Left renal cortex interstitium (tissue), 4 donors: Measurements from ENCODE around the gene POLD1. TPM values are rescaled to one million over a fixed set of nuclear protein-coding genes. Genes with fewer than 3 reads are reported as not detected.
"Not testable (repeated sequence)": the region's sequence is repeated elsewhere in the genome, so short reads cannot be mapped to it uniquely, and the experiment has no call there.

Source experiments
- DNase-seq, 4 donors: peaks; one replicate each; pipeline ENCODE4 v3.0.0-alpha.2; 2013; ENCODE audit warnings: low read depth in 4 of 4, low spot score in 2 of 4, missing footprints in 1 of 4
- polyA plus RNA-seq, 4 donors: library from polyadenylated mRNA; unstranded; fragments of 120-200 nt; gene quantifications; one replicate each; pipeline ENCODE4 v1.2.1, GENCODE V29; 2013; ENCODE audit not compliant: insufficient read length in 4 of 4

The POLD1 gene
- 10 to 100 TPM; 16.5 to 40.5 (median 33.7) TPM for polyA plus RNA-seq

DNA sequence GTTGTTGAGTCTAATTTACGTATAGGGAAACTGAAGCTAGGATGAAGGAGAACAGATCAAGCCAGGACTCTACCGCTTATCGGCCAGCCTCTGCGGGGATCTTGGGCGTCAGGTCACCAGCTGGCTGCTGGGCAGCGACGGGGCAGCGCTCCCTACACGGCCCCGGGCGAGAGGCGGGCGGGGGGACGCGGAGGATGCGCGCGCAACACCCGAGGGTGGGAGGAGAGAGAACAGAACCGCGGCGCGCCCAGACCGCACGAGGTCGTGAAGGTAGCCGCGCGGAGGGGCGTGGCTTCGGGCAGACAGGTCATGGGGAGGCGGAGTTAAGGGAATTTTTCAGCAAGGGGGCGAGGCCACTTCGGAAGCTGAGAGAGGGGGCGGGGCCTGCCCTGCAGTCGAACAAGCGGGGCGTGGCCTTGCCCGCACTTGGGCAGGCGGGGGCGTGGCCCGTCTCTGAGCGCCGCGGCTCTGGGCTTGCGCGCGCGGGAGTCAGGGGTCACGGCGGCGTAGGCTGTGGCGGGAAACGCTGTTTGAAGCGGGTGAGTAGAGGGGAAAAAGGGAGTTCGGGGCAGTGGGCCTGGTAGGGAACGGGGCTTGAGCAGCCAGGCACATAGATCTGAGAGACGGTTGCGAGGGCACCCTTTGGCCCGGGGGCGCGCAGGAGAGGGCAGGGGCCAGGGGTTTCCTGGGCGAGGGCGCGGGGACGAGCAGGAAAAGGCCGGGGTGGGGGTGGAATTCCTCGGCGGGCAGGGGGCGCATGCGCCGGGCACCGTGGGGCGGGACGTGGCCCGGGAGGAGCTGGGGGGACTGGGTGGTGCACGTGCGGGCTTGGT lies at the start of gene POLD1:
POLD1 (plus strand) TSS at position 496 of the 833 bp plus-strand sequence. CDS start 14,505 bp downstream, outside the sequence.
- DNase-seq, result peak; percentile 72 to 93 (median 86)

GRCh38 chr19:50334741-50335421 lies 49.3 kb upstream of the POLD1 start:
- DNase-seq, result no peak

DNA sequence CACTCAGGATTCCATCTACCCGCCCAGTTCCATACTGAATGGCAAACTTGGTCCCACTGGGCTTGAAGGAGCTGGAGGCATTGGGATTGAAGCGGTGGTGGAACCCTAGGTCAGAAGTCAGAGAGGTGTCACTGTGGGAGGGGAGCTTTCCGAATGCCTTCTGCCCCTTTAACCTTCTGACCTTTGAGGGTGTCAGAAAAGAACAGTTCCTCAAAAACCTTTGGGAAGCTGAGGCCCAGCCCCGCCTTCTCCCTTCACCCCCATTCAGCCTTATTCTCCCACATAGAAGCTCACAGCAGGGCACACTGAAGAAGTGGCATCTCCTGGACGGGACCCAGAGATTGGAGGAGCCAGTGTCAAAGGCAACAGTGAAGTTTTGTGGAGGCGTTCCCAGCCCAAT lies 47.1 kb upstream of the POLD1 start:
- not testable (repeated sequence) for DNase-seq

DNA sequence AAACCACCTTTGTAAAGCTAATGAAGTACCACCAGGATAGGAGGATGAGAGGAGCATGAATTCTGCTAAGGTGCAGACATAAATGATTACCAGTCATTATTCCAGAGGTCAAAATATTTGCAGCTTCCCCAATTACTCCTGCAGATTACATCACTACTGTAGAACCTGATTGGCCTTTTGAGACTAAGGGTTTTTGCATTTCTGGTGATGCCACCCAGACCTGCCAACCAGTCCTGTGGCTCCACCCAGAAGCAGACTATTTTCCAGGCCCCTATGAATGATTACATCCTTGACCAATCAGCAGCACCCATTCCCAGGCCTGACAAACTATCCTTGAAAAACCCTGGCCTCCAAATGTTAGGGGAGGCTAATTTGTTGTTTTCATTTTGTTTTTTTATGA lies 43.8 kb upstream of the POLD1 start:
- DNase-seq, result no peak

DNA sequence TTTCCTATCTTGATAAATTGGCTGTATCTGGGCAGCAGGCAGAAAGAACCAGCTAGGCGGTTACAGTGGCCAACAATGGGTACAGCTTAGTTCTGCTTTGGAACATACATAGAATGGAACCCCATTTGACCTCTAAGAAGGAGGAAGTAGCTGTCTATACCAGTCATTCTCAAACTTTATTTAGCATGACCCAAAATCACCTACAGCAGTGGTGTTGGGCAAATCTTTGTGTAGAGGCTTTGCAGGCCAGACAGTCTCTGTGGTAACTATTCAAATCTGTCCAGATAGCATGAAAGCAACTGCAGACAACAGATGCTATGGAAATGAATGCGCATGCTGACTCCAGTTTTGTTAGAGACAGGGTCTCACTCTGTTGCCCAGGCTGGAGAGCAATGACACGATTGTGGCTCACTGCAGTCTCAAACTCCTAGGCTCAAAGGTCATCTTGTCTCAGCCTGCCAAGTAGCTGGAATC lies 43.0 kb upstream of the POLD1 start:
- no peak for DNase-seq

- DNase-seq, result no peak
Observed at GRCh38 chr19:50344661-50345318, 39.4 kb upstream of the POLD1 start.

DNA sequence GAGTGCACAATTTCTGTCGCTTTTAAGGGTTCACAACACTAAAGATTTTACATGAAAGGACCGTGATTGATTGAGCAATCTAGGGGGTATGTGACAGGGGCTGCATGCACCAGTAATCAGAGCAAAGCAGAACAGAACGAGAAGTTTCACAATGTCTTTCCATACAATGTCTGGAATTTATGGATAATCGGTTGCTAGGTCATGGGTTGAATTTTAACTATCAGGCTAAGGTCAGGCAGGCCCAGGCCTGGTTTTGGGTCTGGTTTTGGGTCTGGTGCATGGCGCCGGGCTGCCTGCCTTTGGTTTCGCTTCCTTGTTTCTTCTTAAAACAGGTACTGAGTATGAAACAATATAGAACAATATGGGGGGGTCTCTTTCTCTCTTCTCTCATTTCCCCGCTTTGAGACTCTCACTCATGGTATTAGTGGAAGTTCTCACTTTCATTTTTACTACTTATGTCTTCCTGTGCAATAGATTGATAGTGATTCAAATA lies 37.0 kb upstream of the POLD1 start:
- not testable (repeated sequence) for DNase-seq

DNA sequence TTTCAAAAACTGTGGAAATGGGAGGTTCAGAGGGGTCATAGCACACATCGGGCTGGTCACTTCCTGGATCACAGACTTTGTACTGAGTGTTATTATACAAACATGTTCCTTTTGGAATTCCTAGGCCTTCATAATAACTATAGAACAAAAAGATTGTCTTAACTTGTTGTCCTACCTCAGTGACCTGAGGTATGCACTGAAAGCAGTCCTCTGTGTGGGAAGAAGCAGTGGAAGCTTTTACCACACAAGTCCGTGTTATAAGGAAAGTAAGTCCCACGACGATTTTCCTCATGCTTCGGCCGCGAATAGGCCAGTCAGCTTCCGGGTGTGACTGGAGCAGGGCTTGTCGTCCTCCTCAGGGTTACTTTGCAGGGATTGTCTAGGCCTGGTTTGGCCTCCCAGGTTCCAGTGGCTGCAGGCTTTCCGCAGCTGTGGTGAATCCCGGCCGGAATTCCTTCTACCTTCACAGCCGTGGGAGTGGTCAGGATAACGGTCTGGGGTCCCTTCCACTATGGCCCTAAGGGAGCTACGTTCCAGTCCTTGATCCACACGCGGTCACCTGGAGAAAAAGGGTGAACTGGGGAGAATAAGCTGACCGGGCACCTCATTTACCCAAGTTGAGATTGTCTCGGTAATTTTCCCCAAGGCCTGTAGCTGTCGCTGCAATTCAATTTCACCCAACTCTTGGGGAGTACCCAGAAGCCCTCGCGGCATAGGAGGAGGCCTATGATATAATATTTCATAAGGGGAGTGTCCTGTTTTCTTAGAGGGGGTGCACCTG lies 34.7 kb upstream of the POLD1 start:
- no peak for DNase-seq

DNA sequence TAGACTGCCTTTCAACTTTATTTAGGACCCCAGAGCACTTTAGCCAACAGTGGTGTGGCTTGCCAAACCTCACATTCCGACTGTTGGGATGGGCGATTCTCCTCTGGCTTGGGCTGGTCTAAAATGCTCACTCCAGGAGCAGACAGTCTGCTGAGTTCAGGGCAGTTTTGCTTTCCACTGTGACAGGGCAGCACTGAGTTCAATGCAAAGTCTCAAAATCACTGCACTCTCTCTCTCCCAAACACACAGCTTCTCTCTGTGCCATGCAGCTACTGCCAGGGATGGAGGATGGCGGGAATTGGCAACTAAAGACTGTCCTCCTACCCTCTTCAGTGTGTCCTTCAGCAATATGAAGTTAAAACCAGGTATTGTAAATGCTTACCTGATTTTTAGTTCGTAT lies 31.9 kb upstream of the POLD1 start:
- no peak for DNase-seq

DNA sequence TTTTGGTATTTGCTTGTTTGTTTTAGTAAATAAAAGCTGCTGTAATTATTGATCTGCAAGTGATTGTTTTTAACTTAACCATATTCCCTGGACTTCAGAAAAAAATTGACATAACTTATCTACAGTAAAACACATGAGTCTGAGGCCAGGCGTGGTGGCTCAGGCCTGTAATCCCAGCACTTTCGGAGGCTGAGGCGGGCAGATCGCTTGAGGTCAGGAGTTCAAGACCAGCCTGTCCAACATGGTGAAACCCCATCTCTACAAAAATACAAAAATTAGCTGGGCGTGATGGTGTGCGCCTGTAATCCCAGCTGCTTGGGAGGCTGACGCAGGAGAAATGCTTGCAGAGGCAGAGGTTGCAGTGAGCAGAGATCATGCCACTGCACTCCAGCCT lies 30.7 kb upstream of the POLD1 start:
- DNase-seq, result not testable (repeated sequence)

- DNase-seq, result no peak
Observed at GRCh38 chr19:50356691-50357177, 27.4 kb upstream of the POLD1 start.

DNA sequence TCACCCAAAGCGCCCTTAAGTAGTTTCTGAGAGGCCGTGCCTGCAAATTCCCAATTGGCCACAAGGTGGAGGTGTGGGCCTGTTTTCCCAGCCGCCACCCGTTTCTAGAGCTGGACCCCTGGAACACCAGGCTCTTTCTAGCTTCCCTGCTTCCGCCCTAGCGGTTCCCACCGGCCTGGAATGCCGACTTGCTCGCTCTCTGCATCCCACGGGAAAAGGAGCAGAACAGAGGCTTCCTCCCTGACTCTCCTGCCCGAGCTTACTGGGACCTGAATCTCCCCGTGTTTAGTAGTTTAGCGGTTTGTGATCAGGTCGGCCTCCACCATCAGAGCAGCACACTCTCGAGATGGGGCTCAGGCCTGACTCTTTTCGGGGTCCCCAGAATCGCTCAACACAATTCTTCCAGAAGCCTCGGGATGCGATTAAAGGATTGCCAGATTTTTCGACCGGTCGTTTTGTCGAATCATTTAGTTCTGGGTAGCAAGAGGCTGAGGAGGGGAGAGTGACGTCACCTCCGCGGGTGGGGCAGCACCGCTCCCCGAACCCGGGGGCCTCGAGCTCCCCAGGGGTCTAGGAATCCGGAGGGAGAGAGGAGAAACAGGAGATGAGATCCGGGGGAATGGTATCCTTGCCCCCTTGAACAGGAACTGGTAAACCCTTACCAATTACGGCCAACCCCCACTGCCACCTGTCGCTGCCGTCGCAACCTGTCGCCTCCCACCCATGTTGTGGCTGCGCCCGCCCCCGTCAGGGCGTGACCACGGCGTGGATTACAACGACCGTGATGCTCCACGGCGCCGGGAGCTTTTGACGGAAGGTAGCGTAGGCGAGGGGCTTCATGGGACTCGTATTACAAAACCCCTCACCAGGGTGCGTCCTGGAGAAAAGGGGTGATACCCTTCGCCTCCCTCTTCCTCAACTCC lies 26.7 kb upstream of the POLD1 start:
- DNase-seq, result peak in 2 of 4 donors; percentile 26 to 53

DNA sequence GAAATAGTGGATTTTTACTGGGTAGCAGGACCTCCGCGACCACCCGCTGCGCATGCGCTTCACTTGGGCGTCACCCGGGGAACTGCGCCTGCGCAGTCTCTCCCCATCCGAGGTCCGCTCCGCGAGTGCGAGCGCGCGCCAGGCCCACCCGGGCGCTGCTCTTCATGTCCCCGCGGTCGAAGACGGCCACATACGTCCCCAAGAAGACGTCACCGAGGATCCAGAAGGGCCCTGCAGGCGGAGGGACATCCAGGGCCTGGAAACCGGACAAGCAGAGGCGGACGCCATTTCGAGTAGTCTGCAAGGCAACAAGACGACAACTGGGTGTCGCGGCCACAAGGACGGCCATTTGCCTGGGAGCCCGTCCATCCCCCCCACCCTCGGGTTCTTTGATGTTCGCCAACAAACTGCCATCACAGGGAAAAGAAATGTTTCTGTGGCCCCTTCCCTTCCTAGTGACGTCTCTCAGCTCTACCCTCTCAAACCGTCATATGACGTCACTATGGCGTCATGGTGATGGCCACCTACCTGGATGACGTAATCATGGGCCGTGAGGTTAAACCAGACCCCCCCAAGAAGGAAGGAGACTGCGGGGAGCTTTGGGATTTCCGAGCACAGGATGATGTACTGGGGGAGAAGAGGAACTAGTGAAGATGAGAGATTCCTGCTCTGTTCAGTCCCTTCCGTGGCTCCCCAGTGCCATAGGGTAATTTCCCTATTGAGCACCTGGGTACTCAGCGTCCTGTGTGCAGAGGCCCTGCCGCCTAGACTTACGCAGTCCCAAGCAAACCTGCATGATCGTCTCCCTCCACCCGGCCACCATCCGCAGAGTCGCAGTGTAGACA lies 25.4 kb upstream of the POLD1 start:
- DNase-seq, result peak in 2 of 4 donors; percentile 57 to 61

GRCh38 chr19:50359328-50359818 lies 24.8 kb upstream of the POLD1 start:
- no peak for DNase-seq

- DNase-seq, result no peak
Observed at GRCh38 chr19:50361290-50362029, 22.7 kb upstream of the POLD1 start.

DNA sequence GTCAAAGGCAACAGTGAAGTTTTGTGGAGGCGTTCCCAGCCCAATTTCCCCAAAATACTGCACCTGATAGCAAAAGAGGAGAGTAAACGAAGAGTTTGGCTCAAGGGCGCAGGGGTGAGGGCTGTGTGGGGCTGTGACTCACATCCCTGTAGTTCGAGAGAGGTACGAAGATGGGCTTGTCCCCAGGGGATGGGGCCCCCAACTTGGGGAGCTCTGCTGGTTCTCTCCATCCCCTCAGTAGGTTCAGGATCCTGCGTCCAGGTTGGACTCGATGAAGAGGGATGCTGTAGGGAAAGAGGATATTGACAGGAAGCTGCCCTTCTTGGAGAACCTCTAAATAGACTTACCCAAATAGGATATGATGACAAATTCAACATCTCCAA lies 22.1 kb upstream of the POLD1 start:
- no peak for DNase-seq
